ENCODE data around the gene NTN3.

The NTN3 gene

GRCh38 chr16:2497116-2497630 is 26.1 kb downstream of the NTN3 start:
- DNase-seq (ENCODE audit: low spot score) = peak; percentile 43

DNA sequence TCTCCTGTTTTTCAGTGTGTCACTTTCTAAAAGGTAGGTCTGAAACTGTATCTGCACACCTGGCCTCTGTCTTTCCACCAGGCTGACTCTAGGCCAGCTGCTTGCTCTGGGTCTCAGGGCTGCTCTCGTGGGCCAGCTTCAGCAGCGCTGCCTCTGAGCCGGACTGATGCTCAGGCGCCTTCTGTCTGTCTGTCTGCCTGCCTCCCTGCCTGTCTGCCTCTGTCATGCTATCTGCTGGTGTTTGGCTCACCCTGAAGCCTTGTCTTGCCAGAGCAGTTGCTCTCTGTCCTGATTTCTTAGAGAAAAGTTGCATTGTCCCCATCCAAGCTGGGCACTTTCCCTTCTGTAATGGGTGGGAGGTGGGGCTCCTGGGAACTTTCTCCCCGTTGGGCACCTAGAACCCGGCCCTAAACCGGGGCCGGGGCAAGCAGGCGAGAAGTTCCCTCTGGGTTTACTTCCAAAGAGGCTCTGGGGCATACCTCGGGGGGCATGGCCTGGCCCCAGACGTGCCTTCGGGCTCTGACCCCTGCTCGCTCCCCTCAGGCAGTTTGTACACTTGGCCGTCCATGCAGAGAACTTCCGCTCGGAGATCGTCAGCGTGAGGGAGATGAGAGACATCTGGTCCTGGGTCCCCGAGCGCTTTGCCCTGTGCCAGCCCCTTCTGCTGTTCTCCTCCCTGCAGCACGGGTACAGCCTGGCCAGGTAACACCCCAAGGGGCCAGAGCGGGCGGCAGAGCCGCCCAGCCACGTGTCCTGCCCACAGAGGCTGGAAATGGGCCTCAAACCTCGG is 26.8 kb downstream of the NTN3 start:
- no peak for DNase-seq (ENCODE audit: low spot score)

GRCh38 chr16:2498531-2499253 is 27.6 kb downstream of the NTN3 start:
- no peak for DNase-seq (ENCODE audit: low spot score)

- DNase-seq (ENCODE audit: low spot score) = no peak
Measured at GRCh38 chr16:2499454-2499853, 28.4 kb downstream of the NTN3 start.

DNA sequence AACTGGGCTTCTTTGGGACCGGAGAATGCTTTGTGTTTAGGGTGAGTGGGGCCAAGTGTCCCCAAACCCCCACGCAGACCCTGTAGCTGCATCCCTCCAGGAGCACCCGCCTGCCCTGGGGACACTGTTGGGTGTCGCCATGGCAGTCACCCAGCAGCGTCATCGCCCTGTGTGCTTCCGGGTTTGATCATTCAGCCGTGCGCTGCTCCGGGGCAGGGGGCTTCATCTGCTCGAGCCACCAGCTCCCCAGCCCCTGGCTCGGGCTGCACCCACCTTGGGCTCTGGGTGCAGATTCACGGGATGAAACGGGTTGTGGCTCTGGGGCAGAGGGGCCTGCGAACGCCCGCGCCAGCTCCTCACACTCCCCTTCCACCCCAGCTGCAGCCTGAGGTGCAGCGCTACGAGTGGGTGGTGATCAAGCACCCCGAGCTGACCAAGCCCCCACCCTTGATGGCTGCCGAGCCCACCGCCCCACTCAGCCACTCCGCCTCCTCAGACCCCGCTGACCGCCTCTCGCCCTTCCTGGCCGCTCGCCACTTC is 28.9 kb downstream of the NTN3 start:
- no peak for DNase-seq (ENCODE audit: low spot score)

DNA sequence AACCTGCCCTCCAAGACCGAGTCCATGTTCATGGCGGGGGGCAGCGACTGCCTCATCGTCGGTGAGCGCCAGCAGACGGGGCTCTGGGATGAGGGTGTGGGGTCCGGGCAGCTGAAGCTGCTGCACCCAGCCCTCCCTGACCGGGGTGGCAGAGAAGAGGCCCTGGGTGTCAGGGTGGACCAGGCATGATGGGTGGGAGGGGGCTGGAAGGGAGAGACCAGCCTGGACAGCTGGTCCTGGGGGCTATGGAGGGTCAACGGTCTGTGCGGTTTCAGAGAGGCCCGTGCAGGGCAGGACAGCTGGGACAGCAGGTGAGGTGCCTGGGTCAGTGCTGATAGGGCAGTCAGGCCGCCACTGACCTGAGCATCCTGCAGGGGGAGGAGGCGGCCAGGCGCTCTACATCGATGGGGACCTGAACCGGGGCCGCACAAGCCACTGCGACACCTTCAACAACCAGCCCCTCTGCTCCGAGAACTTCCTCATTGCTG is 29.4 kb downstream of the NTN3 start:
- no peak for DNase-seq (ENCODE audit: low spot score)

- DNase-seq (ENCODE audit: low spot score) = peak; percentile 81
Measured at GRCh38 chr16:2500918-2501750, 30.0 kb downstream of the NTN3 start.

DNA sequence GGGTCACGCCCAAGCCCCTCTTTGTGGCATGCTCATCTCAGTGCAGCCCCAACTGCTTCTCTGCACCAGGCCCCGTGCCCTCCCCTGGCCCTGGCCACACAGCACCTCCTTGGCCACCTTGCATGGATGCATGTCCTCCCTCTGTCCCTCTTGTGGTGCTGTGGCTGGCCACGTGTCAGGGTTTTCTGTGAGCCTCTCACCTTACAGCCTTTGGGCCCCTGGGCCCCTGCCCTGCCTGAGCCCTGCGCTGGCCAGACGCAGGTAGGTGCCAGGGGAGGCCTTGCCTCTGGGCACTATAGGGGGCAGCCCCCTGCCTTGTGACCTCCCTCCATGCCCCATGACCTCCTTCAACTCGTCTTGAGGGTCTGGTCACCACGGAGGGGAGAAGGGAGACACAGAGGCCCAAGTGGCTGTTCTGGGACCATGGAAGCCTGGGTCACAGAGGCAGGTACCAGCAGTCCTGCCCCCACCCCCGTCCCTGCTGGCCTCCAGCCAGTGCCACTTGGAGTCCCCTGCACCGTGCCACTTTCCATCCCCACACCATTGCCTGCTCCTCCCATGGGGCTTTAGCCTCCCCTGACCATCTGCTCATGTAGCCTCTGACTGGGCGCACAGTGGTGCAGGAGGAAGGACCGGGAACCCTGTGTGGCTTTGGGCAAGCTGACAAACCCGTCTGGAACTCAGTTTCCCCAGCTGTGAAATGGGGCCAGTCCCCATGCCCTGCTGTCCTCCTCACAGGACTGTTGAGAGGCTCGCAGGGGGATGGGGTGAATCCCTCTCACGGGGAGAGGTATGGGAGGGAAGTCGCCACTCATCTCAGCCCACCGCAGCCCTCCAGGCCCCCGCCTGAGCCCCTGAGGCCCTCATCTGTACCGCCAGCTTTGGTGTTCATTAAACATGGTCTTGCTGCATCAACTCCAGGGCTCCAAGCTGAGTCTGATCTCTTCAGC is 31.1 kb downstream of the NTN3 start:
- DNase-seq (ENCODE audit: low spot score) = no peak

- DNase-seq (ENCODE audit: low spot score) = no peak
Measured at GRCh38 chr16:2505695-2506094, 34.6 kb downstream of the NTN3 start.

DNA sequence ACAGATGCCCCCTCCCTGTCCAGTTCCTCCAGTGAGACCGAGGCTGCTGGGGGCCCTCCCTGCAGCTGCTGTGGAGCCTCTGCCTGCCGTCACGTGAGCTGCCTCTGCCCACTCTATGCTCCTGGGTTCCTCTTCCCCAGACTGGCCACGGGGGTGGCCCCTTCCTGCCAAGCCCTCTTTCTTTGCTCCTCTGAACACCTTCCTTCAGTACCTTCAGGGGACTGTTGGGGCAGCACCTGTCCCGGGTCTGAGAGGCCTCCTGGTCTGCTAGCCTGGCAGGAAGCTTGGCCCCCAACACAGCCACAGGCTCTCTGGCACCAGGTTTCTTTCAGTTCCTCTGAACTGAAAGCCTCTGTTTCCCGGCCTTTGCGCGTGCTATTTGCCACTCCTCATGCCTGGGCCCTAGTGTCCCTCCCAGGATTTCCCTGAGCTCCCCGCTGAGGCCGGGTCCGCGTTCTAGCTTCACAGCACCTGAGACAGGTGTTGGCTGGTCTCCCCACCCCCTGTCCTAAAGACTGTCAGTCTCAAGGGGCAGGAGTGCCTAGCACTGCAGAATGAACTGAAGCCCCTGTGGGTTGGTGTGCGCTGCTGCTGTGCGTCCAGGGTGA is 36.1 kb downstream of the NTN3 start:
- DNase-seq (ENCODE audit: low spot score) = no peak

DNA sequence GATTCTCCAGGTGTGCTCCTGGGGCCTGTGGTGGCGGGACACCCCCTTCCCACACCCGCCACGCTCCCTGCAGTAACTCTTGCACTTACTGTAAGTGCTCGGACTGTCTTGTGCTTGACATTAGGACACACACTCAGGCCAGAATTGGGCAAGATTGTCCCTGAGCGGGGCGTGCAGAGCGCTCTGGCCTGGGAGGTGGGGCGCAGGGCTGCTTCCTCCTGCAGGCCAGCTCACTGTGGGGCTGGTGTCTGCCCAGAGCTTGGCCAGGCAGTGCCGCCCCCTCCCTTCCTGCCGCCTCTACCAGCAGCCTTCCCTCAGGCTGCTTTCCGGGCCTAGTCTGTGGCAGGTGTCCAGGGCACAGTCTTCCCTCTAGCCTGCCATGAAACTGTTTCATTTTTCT is 36.6 kb downstream of the NTN3 start:
- no peak for DNase-seq (ENCODE audit: low spot score)

- DNase-seq (ENCODE audit: low spot score) = no peak
Measured at GRCh38 chr16:2508722-2509400, 37.8 kb downstream of the NTN3 start.

DNA sequence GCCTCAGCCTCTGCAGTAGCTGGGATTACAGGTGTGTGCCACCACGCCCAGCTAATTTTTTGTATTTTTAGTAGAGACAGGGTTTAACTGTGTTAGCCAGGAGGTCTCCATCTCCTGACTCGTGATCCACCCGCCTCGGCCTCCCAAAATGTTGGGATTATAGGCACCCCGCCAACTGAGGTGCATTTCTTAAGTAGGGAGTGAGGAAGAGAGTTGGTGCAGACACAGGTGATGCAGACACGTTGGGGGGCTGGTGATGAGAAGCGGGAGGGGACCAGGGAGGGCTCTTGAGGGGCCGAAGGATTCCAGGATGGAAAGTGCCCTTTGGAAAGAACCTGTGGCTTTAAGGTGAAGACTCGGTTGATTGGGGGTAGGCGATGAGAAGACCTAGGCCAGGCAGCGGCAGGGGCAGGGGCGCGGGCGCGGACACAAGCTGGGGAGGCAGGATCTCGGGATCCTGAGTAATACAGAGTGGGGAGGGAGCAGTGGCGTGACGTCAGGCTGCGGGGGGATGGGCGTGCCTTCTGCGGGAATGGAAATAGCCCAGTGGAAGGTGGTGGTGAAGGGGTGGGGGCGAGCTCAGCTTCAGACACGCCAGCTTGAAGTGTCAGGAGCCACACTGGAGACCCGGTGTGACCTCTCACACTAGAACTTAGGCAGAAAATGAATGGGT is 40.2 kb downstream of the NTN3 start:
- no peak for DNase-seq (ENCODE audit: low spot score)

DNA sequence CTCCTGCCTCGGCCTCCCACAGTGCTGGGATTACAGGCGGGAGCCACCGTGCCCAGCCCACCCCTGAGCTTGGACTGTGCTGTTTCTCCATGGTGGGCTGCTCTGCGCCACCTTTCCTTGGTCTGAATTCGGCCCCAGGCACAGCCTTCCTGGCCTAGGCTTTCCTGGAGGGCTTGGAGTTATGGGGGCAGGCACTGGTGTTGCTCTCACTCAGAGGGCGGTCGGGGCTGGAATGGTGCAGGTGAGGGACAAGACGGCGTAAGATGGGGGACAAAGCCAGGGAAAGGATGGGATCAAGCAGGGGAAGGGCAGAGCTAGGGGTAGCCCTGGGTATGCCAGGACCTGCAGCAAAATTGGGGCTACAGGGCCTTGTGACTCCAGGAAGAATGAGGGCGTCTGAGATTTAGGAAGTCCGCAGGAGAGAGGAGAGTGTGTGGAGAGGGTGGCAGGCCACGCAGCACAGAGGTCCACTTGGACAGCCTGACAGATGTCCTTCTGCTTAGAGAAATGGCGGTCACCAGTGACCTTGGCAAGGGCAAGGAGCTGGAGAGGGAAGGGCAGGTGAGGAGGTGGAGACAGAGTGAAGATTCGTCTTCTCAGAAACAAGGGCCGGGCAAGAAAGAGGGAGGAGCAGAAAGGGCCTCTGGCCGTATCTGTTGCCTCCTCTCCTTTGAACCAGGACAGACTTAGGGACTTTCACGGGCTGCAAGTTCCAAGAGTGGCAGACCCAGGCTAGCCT is 41.1 kb downstream of the NTN3 start:
- DNase-seq (ENCODE audit: low spot score) = no peak

- no peak for DNase-seq (ENCODE audit: low spot score)
Measured at GRCh38 chr16:2512735-2513404, 41.8 kb downstream of the NTN3 start.

- peak; percentile 93 for DNase-seq (ENCODE audit: low spot score)
Measured at GRCh38 chr16:2513405-2514332, 42.6 kb downstream of the NTN3 start, which contains the start of gene ATP6V0C. Gene ATP6V0C (plus strand): TSS chr16:2513952. CDS start chr16:2514104, 152 bp downstream.

Measured in hematopoietic multipotent progenitor cell treated with erythropoietin and hydrocortisone succinate and interleukin-3 and kit ligand, for 15 days (in vitro differentiated cells).